GM12878 (cell line): ENCODE measurements around the gene C3orf49. TPM values are rescaled to one million over a fixed set of nuclear protein-coding genes. Genes with fewer than 3 reads are reported as not detected.

Experiments
- ATAC-seq: fragments of 200-7000 bp; cut with Tn5 transposase; 3 replicates; pipeline ENCODE4 v1.9.1; 2020; ENCODE audit warnings: mild to moderate bottlenecking, moderate library complexity
- BruUV-seq: library from RNA; stranded (reverse); fragments of 400-500 nt; replicated peaks from 2 replicates; lab custom pipeline; 2021; lab: Mats Ljungman, UMichigan
- CTCF ChIA-PET: fragments of 300-600 bp; sonication (Branson Sonifier 250); formaldehyde crosslinking; extraction: SDS; loops from one replicate; lab custom pipeline; 2021; ENCODE audit warnings: inconsistent platforms; lab: Yijun Ruan, JAX
- POLR2A ChIA-PET: fragments of 350-600 bp; formaldehyde crosslinking; extraction: SDS; loops from one replicate; lab custom pipeline; 2021; ENCODE audit warnings: inconsistent platforms; lab: Charles Lee
- RAD21 ChIA-PET: fragments of 300-600 bp; sonication (Branson Sonifier 250); formaldehyde crosslinking; loops from one replicate; lab custom pipeline; 2023; ENCODE audit warnings: antibody characterized with exemption; ENCODE audit not compliant: unreplicated experiment; lab: Charles Lee
- SMC1A ChIA-PET: fragments of 300-600 bp; sonication (Branson Sonifier 250); formaldehyde crosslinking; loops from one replicate; lab custom pipeline; 2023; ENCODE audit not compliant: unreplicated experiment, uncharacterized antibody; lab: Charles Lee
- DNase-seq: peaks from one replicate; pipeline ENCODE4 v3.0.0-alpha.2; 2011; ENCODE audit warnings: low read depth, low spot score
- FAIRE-seq: peaks from 3 replicates; lab custom pipeline; 2011; peaks lifted over from hg19 to GRCh38; lab: Jason Lieb, UNC
- H2AFZ ChIP-seq: 2 replicates; pipeline ENCODE4 v1.6.0; 2011; ENCODE audit warnings: low read depth, low read length, control low read depth; ENCODE audit not compliant: control insufficient read depth
- H3K27ac ChIP-seq: 2 replicates; pipeline ENCODE4 v1.5.1; 2011; ENCODE audit warnings: control low read depth; ENCODE audit not compliant: control insufficient read depth, insufficient read depth
- H3K27me3 ChIP-seq, 2 experiments: replicated peaks in 1 of 2; 2 replicates each; pipeline versions ENCODE4 v1.6.0 to v1.6.1; 2011; ENCODE audit warnings: low read length in 1 of 2; ENCODE audit not compliant: control insufficient read depth in 2 of 2, insufficient read depth in 2 of 2
- H3K36me3 ChIP-seq, 2 experiments: 2 replicates each; pipeline ENCODE4 v1.5.1; 2011; ENCODE audit warnings: low read length in 1 of 2; ENCODE audit not compliant: control insufficient read depth in 2 of 2, insufficient read depth in 2 of 2
- H3K4me1 ChIP-seq: 2 replicates; pipeline ENCODE4 v1.6.1; 2011; ENCODE audit warnings: mild to moderate bottlenecking, low read length, moderate library complexity, mixed read lengths; ENCODE audit not compliant: control insufficient read depth, insufficient read depth
- H3K4me2 ChIP-seq: 2 replicates; pipeline ENCODE4 v1.6.0; 2011; ENCODE audit warnings: control low read depth; ENCODE audit not compliant: control insufficient read depth, insufficient read depth
- H3K4me3 ChIP-seq: fragments of 200-600 bp; sonication (generic); 2 replicates; pipeline ENCODE4 v1.5.1; 2016
- H3K79me2 ChIP-seq: 2 replicates; pipeline ENCODE4 v1.6.0; 2011; ENCODE audit warnings: low read length; ENCODE audit not compliant: control insufficient read depth, insufficient read depth
- H3K9ac ChIP-seq: 2 replicates; pipeline ENCODE4 v1.8.0; 2011; ENCODE audit warnings: low read length, control low read depth, mixed read lengths; ENCODE audit not compliant: control insufficient read depth, insufficient read depth
- H3K9me3 ChIP-seq: replicated peaks from 3 replicates; pipeline ENCODE4 v1.5.1; 2011; ENCODE audit warnings: mild to moderate bottlenecking, low read length; ENCODE audit not compliant: control insufficient read depth, insufficient read depth
- H4K20me1 ChIP-seq: 2 replicates; pipeline ENCODE4 v1.6.0; 2011; ENCODE audit not compliant: control insufficient read depth, insufficient read depth
- IRF4 ChIP-seq: IDR thresholded peaks from 2 replicates; pipeline ENCODE4 v1.6.1; 2011; ENCODE audit warnings: low read depth, low read length
- NFYB ChIP-seq: IDR thresholded peaks from 2 replicates; pipeline ENCODE4 v1.6.1; 2011; ENCODE audit warnings: low read depth, mild to moderate bottlenecking, low read length, improper control_type of control experiment, moderate library complexity; ENCODE audit not compliant: insufficient read depth
- SIN3A ChIP-seq: IDR thresholded peaks from 2 replicates; pipeline ENCODE4 v1.6.1; 2012; ENCODE audit warnings: low read depth, low read length, improper control_type of control experiment
- SMAD1 ChIP-seq: fragments of 450-650 bp; IDR thresholded peaks from 2 replicates; pipeline ENCODE4 v1.6.1; 2018; ENCODE audit warnings: mild to moderate bottlenecking, low read depth; ENCODE audit not compliant: partially characterized antibody
- STAT3 ChIP-seq: IDR thresholded peaks from 2 replicates; pipeline ENCODE4 v1.6.1; 2011; ENCODE audit warnings: low read depth, low read length, improper control_type of control experiment
- ZZZ3 ChIP-seq: IDR thresholded peaks from 2 replicates; pipeline ENCODE4 v1.6.1; 2011; ENCODE audit warnings: low read depth; ENCODE audit not compliant: control insufficient read depth, insufficient read length
- WGBS: methylation state at CpG from one replicate; pipeline ENCODE4 v1.1.6; 2016; ENCODE audit warnings: low lambda C conversion rate; ENCODE audit not compliant: insufficient replicate concordance, insufficient coverage; ENCODE audit errors: missing lambda C conversion rate; 5-methylcytosine and 5-hydroxymethylcytosine counted together
- in situ Hi-C: fragments of 300-500 bp; cut with MboI; formaldehyde crosslinking; loops from 9 replicates; pipeline ENCODE4 v1.14.3; 2018; ENCODE audit warnings: mixed read lengths
- intact Hi-C: fragments of 100-400 bp; cut with micrococcal nuclease; formaldehyde crosslinking; loops from one replicate; pipeline ENCODE4 v1.14.2; 2022; ENCODE audit not compliant: unreplicated experiment
- polyA plus RNA-seq, 11 experiments: library from polyadenylated mRNA; depleted of rRNA in 4 of 11; unstranded in 6 of 11; stranded (reverse) in 5 of 11; fragments of >200 nt; fragmentation: Nextera tagmentation in 4 of 11; fragmentation: Illumina TruSeq in 1 of 11; extraction: Ambion mirVana in 4 of 11; extraction: Trizol in 1 of 11; gene quantifications; 1 replicate in 1 of 11; 2 replicates in 10 of 11; pipeline versions ENCODE4 v1.2.1 to v1.2.3, GENCODE V29; 2011 to 2016; ENCODE audit warnings: inconsistent platforms in 2 of 11, missing spikeins in 2 of 11, low read depth in 1 of 11
- total RNA-seq, 4 experiments: library from RNA; depleted of rRNA in 3 of 4; stranded (reverse); fragments of >200 nt in 3 of 4; fragmentation: Illumina TruSeq in 1 of 4; extraction: Trizol in 1 of 4; gene quantifications; 2 replicates each; pipeline versions ENCODE4 v1.2.1 to v1.2.3, GENCODE V29; 2013 to 2021
- TF ChIP-seq, protein P1 (sequence below): fragments of 150-350 bp; IDR thresholded peaks from 2 replicates; pipeline ENCODE4 v1.6.1; 2014; ENCODE audit warnings: mild to moderate bottlenecking, low read depth, low read length

Gene C3orf49
- total and polyA plus RNA-seq, 10 of the 15 experiments (the other 5 are each of a cell fraction or from before 2014, with no cell fraction given) = 0.21 TPM; not detected in 9

DNA sequence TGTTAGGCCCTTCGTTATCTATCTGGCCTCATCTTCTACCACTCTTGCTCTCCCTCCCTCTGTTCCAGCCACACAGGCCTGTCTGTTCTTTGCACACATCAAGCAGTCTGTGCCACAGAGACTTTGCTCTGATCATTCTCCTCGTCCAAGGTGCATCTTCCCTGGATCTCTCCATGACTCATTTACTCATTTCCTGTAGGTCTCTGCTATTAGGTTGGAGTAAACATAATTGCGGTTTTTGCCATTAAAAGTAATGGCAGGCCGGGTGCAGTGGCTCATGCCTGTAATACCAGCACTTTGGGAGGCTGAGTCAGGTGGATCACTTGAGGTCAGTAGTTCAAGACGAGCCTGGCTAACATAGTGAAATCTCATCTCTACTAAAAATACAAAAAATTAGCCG is 9.5 kb upstream of the C3orf49 start:
- ATAC-seq (no peak), FAIRE-seq (no peak), DNase-seq (no peak)
- Histone ChIP-seq H3K4me3 (no peak overlapping the region), H3K79me2 (no peaks in the 10 kb centered on the region), H4K20me1 (no peaks in the 10 kb centered on the region), H3K27me3 (no peaks in the 10 kb centered on the region), H3K27ac (no peak overlapping the region), H2AFZ (no peak overlapping the region), H3K4me1 (no peaks in the 10 kb centered on the region), H3K9me3 (no peaks in the 10 kb centered on the region), H3K36me3 (no peaks in the 10 kb centered on the region), H3K4me2 (no peak overlapping the region), H3K9ac (no peak overlapping the region)
- 76% methylated on average over 6 of the region's 6 CpGs for WGBS
- in situ Hi-C loops (loop anchor here (25.0 kb wide), 1 partner anchor 1197 kb away; no protein-coding TSS in a partner anchor), intact Hi-C loops (loop anchor here (10.0 kb wide), 1 partner anchor 135 kb away; no protein-coding TSS in a partner anchor)
- SMC1A ChIA-PET = no interaction called here
- BruUV-seq = no TSS peak
- TF ChIP-seq IRF4 (no peak), NFYB (no peak), SIN3A (no peak), SMAD1 (no peak), ZZZ3 (no peak), STAT3 (no peak)
- TF ChIP-seq, protein P1, sequence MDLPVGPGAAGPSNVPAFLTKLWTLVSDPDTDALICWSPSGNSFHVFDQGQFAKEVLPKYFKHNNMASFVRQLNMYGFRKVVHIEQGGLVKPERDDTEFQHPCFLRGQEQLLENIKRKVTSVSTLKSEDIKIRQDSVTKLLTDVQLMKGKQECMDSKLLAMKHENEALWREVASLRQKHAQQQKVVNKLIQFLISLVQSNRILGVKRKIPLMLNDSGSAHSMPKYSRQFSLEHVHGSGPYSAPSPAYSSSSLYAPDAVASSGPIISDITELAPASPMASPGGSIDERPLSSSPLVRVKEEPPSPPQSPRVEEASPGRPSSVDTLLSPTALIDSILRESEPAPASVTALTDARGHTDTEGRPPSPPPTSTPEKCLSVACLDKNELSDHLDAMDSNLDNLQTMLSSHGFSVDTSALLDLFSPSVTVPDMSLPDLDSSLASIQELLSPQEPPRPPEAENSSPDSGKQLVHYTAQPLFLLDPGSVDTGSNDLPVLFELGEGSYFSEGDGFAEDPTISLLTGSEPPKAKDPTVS = no peak
- CTCF ChIA-PET = no interaction called here
- RAD21 ChIA-PET = no interaction called here
- POLR2A ChIA-PET = no interaction called here
